Endothelial cell (in vitro differentiated cells): Measurements from ENCODE around the gene PNLDC1. TPM values are rescaled to one million over a fixed set of nuclear protein-coding genes. Genes with fewer than 3 reads are reported as not detected.

ENCODE experiments used
- DNase-seq: peaks from one replicate; pipeline ENCODE4 v3.0.0; 2021; ENCODE audit warnings: low spot score
- H3K27ac Mint-ChIP-seq: one replicate; pipeline ENCODE4 v1.8.0; 2021; ENCODE audit warnings: mixed read lengths, inconsistent platforms; ENCODE audit not compliant: unreplicated experiment
- H3K27me3 Mint-ChIP-seq: one replicate; pipeline ENCODE4 v1.8.0; 2021; ENCODE audit warnings: mild to moderate bottlenecking, moderate library complexity, mixed read lengths, inconsistent platforms; ENCODE audit not compliant: unreplicated experiment
- H3K36me3 Mint-ChIP-seq: one replicate; pipeline ENCODE4 v1.8.0; 2021; ENCODE audit warnings: mild to moderate bottlenecking, low read depth, mixed read lengths, inconsistent platforms; ENCODE audit not compliant: unreplicated experiment
- H3K4me1 Mint-ChIP-seq: one replicate; pipeline ENCODE4 v1.8.0; 2021; ENCODE audit warnings: mild to moderate bottlenecking, mixed read lengths, inconsistent platforms; ENCODE audit not compliant: unreplicated experiment
- H3K4me3 Mint-ChIP-seq: one replicate; pipeline ENCODE4 v1.8.0; 2021; ENCODE audit warnings: mild to moderate bottlenecking, mixed read lengths, inconsistent platforms; ENCODE audit not compliant: unreplicated experiment
- H3K9me3 Mint-ChIP-seq: one replicate; pipeline ENCODE4 v1.8.0; 2021; ENCODE audit warnings: mixed read lengths, inconsistent platforms; ENCODE audit not compliant: unreplicated experiment
- CTCF ChIP-seq: fragments of 200-600 bp; sonication (generic); IDR thresholded peaks from one replicate; pipeline ENCODE4 v1.5.0; 2021; ENCODE audit warnings: antibody characterized with exemption; ENCODE audit not compliant: unreplicated experiment
- total RNA-seq: library from RNA; stranded (reverse); fragmentation: NEBNext Ultra II Directional; extraction: Animal tissue kit (Norgen Biotek cat#: 25700); gene quantifications from one replicate; pipeline ENCODE4 v1.2.1, GENCODE V29; 2021; ENCODE audit not compliant: unreplicated experiment

Gene PNLDC1
- total RNA-seq, 1 donor from 2014 or later: not detected

GRCh38 chr6:159831373-159831679, 31.2 kb downstream of the PNLDC1 start:
- Mint-ChIP-seq H3K27me3 (no peaks in the 10 kb centered on the region), H3K4me3 (peak overlapping the region; percentile 72), H3K4me1 (peaks cover 10% of the 10 kb centered on the region), H3K27ac (no peak overlapping the region), H3K9me3 (no peaks in the 10 kb centered on the region), H3K36me3 (no peaks in the 10 kb centered on the region)
- no peak for TF ChIP-seq CTCF
- no peak for DNase-seq

GRCh38 chr6:159832946-159833345, 32.9 kb downstream of the PNLDC1 start:
- no peak for TF ChIP-seq CTCF
- Mint-ChIP-seq H3K36me3 (no peaks in the 10 kb centered on the region), H3K9me3 (no peaks in the 10 kb centered on the region)

GRCh38 chr6:159833556-159833955, 33.5 kb downstream of the PNLDC1 start:
- Mint-ChIP-seq H3K36me3 (no peaks in the 10 kb centered on the region), H3K27ac (no peak overlapping the region), H3K4me1 (peaks cover 10% of the 10 kb centered on the region), H3K27me3 (peaks cover 2% of the 10 kb centered on the region), H3K4me3 (no peak overlapping the region), H3K9me3 (no peaks in the 10 kb centered on the region)
- TF ChIP-seq CTCF: no peak
- DNase-seq: no peak

More at GRCh38 chr6:159832946-159833345, 32.9 kb downstream of the PNLDC1 start:
- Mint-ChIP-seq H3K27ac (no peak overlapping the region), H3K4me1 (peaks cover 10% of the 10 kb centered on the region), H3K4me3 (no peak overlapping the region), H3K27me3 (peaks cover 2% of the 10 kb centered on the region)
- DNase-seq: no peak

GRCh38 chr6:159833997-159834603, 34.0 kb downstream of the PNLDC1 start:
- Mint-ChIP-seq H3K4me3 (no peak overlapping the region), H3K9me3 (no peaks in the 10 kb centered on the region), H3K36me3 (no peaks in the 10 kb centered on the region), H3K27me3 (peaks cover 2% of the 10 kb centered on the region), H3K4me1 (peaks cover 10% of the 10 kb centered on the region), H3K27ac (no peak overlapping the region)
- no peak for DNase-seq
- no peak for TF ChIP-seq CTCF

GRCh38 chr6:159836718-159837490, 36.8 kb downstream of the PNLDC1 start:
- TF ChIP-seq CTCF: no peak
- no peak overlapping the region for H3K27ac Mint-ChIP-seq
- no peak for DNase-seq
- peaks cover 2% of the 10 kb centered on the region for H3K27me3 Mint-ChIP-seq
- H3K4me1 Mint-ChIP-seq: no peaks in the 10 kb centered on the region
- H3K9me3 Mint-ChIP-seq: no peaks in the 10 kb centered on the region
- no peaks in the 10 kb centered on the region for H3K36me3 Mint-ChIP-seq
- H3K4me3 Mint-ChIP-seq: no peak overlapping the region
